NT2/D1 (cell line): Measurements from ENCODE around the gene USP7.

Experiments
- DNase-seq: peaks from one replicate; pipeline ENCODE4 v3.0.0-alpha.2; 2011; ENCODE audit warnings: low read depth, low spot score
- H3K27me3 ChIP-seq: 2 replicates; pipeline ENCODE4 v1.6.0; 2011; ENCODE audit warnings: mild to moderate bottlenecking; ENCODE audit not compliant: insufficient read length, insufficient read depth
- H3K36me3 ChIP-seq: 2 replicates; pipeline ENCODE4 v1.6.1; 2011; ENCODE audit warnings: mild to moderate bottlenecking, low read length, mixed read lengths; ENCODE audit not compliant: insufficient read depth, insufficient read length
- H3K4me1 ChIP-seq: 2 replicates; pipeline ENCODE4 v1.5.1; 2011; ENCODE audit not compliant: insufficient read depth, insufficient read length
- H3K4me3 ChIP-seq: 2 replicates; pipeline ENCODE4 v1.5.1; 2011; ENCODE audit warnings: low read depth; ENCODE audit not compliant: insufficient read length
- H3K9ac ChIP-seq: 2 replicates; pipeline ENCODE4 v1.6.0; 2011; ENCODE audit warnings: low read depth; ENCODE audit not compliant: insufficient read length
- H3K9me3 ChIP-seq: 2 replicates; pipeline ENCODE4 v1.5.1; 2011; ENCODE audit warnings: mild to moderate bottlenecking, low read length; ENCODE audit not compliant: insufficient read depth
- SUZ12 ChIP-seq: IDR thresholded peaks from 2 replicates; pipeline ENCODE4 v1.6.1; 2011; ENCODE audit not compliant: insufficient read length, insufficient read depth; ENCODE audit errors: extremely low read depth
- YY1 ChIP-seq: IDR thresholded peaks from 2 replicates; pipeline ENCODE4 v1.6.1; 2011; ENCODE audit not compliant: insufficient read length, insufficient read depth
- ZNF274 ChIP-seq: IDR thresholded peaks from 2 replicates; pipeline ENCODE4 v1.6.1; 2011; ENCODE audit warnings: mild to moderate bottlenecking, low read depth, low read length

Gene USP7

DNA sequence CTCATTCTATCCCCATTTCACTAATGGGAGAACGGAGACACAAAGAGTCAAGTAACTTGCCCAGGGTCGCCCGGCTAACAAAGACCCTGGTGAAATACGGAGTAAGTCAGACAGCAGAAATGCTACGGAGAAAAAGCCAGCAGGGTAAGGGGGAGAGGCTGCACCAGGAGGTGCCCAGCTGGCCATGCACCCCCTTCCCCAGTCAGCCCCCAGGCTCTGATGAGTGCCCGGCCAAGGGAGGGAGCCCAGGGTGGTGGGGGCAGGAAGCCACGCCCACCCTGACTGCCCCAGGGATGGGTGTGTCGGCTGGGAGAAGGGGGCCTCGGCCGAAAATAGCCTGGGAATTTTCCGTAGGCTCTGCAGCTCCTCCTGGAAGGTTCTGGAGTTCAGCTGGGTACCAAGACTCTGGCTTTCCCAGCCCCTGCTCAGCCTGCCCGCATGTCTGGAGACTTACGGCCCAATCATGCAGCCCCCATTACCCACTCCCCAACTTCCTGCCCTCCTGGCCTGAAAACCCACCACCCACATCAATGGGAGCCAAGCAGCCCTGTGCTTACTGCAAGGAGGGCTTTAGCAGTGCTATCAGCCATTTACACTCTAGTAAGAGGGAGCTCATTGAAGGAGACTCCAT, 99.1 kb downstream of the USP7 start:
- Histone ChIP-seq H3K4me1 (peaks cover 42% of the 10 kb centered on the region), H3K27me3 (no peaks in the 10 kb centered on the region), H3K4me3 (no peak overlapping the region), H3K36me3 (peaks cover 36% of the 10 kb centered on the region), H3K9me3 (no peaks in the 10 kb centered on the region), H3K9ac (no peak overlapping the region)
- TF ChIP-seq YY1 (no peak), SUZ12 (no peak), ZNF274 (no peak)
- DNase-seq = no peak

DNA sequence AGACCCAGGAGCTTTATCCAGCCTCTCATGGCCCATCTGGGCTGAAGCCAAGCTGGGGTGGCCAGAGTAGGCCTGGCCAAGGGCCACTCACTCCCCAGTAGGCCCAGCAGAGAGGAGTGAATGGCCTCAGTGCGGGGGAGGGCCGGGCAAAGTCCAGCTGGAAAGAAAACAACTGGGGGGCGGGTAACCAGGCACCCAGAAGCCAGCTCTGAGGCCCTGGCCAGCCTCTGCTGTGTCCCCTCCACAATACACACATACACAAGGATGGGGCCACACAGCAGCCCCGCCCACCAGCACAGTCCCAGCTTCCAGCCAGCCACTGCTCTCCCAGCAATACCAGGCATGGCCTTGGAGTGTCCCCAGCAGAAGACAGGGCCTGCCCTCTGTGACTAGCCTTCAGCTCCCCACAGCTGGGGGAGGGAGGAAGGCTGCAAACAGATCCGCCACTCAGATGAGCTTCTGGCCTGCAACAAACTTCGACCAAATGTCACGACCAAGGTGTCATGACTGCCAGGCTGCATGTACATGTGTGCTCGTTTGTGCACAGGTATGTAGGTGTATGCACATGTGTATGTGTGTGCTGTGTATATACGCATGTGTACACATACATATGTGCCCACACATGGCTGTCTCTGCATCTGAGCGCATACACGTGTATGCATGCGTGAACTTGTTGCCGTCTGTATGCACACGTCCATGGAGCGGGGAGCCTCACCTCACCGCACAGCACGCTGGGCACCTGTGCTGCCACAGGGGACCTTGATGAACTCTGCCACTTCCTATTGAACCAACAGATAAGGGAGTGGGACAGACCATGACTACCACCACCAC, 99.9 kb downstream of the USP7 start:
- no peaks in the 10 kb centered on the region for H3K27me3 ChIP-seq
- H3K4me3 ChIP-seq = no peak overlapping the region
- TF ChIP-seq YY1 (no peak), ZNF274 (no peak), SUZ12 (no peak)
- peaks cover 42% of the 10 kb centered on the region for H3K4me1 ChIP-seq
- peaks cover 43% of the 10 kb centered on the region for H3K36me3 ChIP-seq
- H3K9me3 ChIP-seq = no peaks in the 10 kb centered on the region
- DNase-seq = no peak
- H3K9ac ChIP-seq = peak overlapping the region; percentile 24

DNA sequence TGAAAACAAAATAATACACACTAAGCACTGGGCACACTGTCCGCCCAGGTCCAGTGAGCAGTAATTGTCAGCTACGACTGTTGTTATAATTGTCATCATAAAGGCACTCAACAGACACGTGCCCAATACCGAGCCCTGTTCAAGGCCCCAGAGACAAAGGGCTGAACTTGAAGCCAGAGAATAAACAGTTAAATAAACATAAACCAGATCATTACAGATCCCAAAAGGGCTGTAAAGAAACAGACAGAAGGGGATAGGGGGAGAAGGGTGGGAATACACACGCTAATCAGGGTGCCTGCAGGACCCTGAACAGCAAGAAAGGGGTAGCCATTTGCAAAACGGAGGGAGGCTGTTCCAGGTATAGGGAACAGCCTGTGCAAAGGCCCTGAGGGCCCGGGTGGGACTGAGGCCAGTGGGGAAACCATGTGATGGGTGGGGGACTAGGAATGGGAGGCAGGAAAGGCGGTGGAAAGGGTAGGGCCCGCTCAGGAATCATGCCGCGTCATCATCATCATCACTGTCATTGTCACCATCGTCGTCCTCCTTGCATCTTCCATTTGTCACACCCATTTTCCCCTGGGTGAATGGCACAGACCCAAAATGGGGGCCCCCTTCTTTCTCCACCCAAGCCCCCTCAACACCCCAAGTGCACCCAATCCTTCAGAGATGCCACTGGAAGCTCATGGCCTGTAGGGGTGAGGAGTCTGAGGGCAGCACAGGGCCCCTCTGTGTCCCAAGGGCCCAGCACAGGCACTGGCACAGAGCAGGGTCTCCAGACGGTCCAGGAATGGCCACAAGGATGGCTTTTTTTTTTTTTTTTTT, 101.2 kb downstream of the USP7 start:
- Histone ChIP-seq H3K27me3 (no peaks in the 10 kb centered on the region), H3K4me3 (no peak overlapping the region), H3K9me3 (no peaks in the 10 kb centered on the region), H3K9ac (no peak overlapping the region), H3K4me1 (peaks cover 45% of the 10 kb centered on the region), H3K36me3 (peaks cover 54% of the 10 kb centered on the region)
- DNase-seq = no peak
- TF ChIP-seq SUZ12 (no peak), YY1 (no peak), ZNF274 (no peak)

DNA sequence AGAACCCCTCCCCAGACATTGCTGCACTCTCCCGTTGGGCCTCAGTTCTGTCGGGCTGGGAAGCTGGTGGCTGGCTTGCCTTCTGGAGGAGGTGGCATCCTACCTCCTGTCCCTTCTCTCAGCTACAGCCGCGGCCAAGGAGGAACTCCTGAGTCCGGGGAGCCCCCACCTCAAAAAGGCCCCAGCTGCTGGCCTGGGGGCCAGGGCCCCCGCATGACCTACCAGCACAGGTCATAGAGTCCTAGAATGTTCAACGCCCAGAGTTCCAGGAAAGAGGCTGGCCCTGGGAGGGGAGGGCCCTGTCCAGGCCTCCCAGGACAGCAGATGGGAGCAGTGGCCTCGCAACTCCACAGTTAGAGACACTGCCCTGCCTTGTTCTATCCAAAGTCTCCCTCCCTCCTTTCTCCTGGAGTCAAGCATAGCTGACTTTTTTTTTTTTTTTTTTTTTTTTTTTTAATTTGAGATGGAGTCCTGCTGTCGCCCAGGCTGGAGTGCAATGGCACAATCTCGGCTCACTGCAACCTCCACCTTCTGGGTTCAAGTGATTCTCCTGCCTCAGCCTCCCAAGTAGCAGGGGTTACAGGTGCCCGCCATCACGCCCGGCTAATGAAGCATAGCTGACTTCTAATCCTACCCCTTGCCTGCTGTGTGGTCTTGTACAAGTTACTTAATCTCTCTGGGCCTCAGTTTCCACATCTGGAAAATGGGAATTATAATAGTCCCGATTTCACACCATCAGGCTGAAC, 102.0 kb downstream of the USP7 start:
- Histone ChIP-seq H3K36me3 (peaks cover 57% of the 10 kb centered on the region), H3K4me3 (no peak overlapping the region), H3K27me3 (no peaks in the 10 kb centered on the region), H3K9me3 (no peaks in the 10 kb centered on the region), H3K9ac (peak overlapping the region; percentile 50), H3K4me1 (peaks cover 48% of the 10 kb centered on the region)
- TF ChIP-seq ZNF274 (no peak), SUZ12 (no peak), YY1 (no peak)
- no peak for DNase-seq

DNA sequence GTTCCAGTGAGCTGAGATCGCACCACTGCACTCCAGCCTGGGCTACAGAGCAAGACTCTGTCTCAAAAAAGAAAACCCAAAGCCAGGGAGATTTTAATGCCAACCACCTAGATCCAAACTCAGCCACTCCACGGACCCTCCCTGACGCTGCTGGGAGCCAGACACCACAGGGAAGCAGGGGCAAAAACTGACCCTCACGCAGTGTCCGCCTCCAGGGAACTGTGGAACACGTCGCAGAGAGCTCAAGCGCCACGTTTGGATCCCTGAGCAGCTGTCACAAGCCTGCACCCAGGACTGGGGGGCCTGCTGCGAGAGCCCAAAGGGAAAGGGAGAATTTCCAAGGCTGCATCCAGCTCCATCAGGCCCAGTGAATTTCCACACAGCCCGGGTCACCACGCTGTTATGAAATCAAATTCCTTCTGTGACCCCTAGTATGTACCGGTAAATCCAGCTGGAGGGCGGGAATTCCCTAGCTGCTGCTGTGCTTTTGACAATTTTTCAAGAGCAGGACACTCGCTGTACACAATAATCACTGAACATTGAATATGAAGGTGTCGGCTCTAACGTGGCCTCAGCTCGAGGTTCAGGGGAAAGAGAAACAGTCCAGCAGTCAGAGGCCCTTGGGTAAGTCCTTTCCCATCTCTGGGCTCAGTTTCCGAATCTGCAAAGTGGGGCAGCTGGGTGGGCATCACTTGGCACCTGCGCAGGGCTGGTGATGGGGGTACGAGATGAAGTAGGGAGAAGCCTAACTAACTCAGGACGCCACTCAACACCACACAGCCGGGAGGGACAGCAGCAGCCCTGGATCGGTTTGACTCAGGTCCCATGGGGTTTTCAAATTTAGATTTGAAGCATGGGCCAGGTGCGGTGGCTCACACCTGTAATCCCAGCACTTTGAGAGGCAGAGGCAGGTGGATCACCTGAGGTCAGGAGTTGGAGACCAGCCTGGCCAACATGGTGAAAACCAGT, 103.5 kb downstream of the USP7 start:
- peaks cover 38% of the 10 kb centered on the region for H3K4me1 ChIP-seq
- no peak overlapping the region for H3K4me3 ChIP-seq
- peak overlapping the region; percentile 32 for H3K9ac ChIP-seq
- H3K36me3 ChIP-seq = peaks cover 67% of the 10 kb centered on the region
- no peaks in the 10 kb centered on the region for H3K27me3 ChIP-seq
- DNase-seq = no peak
- no peak for TF ChIP-seq YY1
- TF ChIP-seq SUZ12 = no peak
- no peaks in the 10 kb centered on the region for H3K9me3 ChIP-seq
